Right ventricle myocardium superior (tissue), 1 donor: ENCODE measurements around the gene DOCK3. TPM values are rescaled to one million over a fixed set of nuclear protein-coding genes. Genes with fewer than 3 reads are reported as not detected.
A peak's percentile ranks its signal among the peaks of the same experiment; 100 is the strongest.
"Not testable (repeated sequence)": the region's sequence is repeated elsewhere in the genome, so short reads cannot be mapped to it uniquely, and the experiment has no call there.

ENCODE experiments used
- ATAC-seq: fragments of 200-7000 bp; cut with Tn5 transposase; one replicate; pipeline ENCODE4 v1.9.1; 2020; ENCODE audit warnings: mild to moderate bottlenecking; ENCODE audit not compliant: poor library complexity
- DNase-seq: peaks from one replicate; pipeline ENCODE4 v3.0.0-alpha.2; 2020
- intact Hi-C: fragments of 100-400 bp; cut with DNase I; formaldehyde crosslinking; loops from one replicate; pipeline ENCODE4 v1.11.2; 2022
- total RNA-seq: library from RNA; stranded (reverse); fragmentation: NEBNext Ultra II Directional; extraction: Animal tissue kit (Norgen Biotek cat#: 25700); gene quantifications from one replicate; pipeline ENCODE4 v1.2.1, GENCODE V29; 2021
- donor health status: DM: no; HTN: yes; CAD: no; lungs with severe emphysema.

DOCK3 gene
- total RNA-seq, 1 donor from 2014 or later: 3.6 TPM

DNA sequence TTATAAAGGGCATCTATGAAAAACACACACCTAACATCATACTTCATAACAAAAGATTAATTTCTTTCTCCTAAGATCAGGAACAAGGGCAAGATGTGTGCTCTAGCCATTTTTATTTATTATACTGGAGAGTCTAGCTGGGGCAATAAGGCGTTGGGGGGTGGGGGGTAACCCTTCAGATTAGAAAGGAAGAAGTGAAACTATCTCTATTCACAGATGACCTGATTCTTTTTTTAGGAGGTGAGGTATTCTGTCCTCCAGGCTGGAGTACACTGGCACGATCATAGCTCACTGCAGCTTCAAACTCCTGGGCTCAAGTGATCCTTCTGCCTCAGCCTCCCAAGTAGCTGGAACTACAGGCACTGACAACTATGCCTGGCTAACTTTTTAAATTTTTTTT, 620.9 kb downstream of the DOCK3 start:
- intact Hi-C loops: no loop called here
- no peak for DNase-seq
- no peak for ATAC-seq

DNA sequence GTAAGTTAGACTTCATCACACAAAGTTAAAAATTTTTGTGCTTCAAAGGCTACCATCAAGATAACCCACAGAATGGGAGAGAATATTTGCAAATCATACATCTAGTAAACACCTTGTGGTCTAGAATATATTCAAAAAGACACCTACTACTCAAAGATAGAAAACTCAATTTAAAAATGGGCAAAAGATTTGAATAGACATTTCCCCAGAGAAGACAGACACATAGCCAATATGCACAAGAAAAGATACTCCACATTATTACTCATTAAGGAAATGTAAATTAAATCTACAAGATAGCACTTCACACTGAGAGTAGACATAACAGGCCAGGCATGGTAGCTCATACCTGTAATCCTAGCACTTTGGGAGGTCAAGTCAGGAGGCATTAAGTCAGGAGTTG, 622.6 kb downstream of the DOCK3 start:
- no peak for ATAC-seq
- DNase-seq: no peak
- intact Hi-C loops: no loop called here

DNA sequence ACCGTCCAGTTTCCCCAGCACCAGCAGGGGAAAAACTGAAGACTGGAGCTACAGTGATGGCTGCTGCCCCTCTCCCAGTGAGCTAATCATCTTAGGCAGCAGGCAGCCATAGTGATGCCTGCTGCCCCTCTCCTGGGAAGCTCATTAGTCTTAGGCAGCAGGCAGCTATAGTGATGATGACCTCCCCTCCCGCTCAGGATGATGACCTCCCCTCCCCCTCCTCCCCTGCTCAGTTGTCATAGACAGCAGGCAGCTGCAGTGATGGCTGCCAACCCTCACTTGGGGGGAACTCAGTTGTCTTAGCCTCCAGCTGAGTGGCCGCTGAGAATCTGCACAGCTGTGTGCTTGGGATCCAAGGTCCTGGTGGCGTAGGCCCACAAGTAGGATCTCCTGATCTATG, 629.5 kb downstream of the DOCK3 start:
- no peak for DNase-seq
- ATAC-seq: no peak
- intact Hi-C loops: no loop called here

DNA sequence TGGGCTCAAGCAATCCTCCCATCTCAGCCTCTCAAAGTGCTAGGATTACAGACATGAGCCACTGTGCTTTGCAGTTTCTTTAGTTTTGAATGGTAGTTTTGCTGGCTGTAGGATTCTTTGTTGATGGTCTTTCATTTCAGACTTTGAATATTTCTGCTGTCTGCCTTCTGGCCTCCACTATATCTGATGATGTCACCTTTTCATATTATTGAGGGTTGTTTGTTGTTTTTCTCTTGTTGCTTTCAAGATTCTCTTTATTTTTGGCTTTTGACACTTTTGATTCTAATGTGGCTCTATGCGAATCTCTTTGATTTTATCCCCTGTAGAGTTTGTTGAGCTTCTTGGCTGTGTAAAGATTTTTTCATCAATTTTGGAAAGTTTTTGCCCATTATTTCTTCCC, 631.4 kb downstream of the DOCK3 start:
- intact Hi-C loops: no loop called here
- ATAC-seq (no peak), DNase-seq (no peak)

DNA sequence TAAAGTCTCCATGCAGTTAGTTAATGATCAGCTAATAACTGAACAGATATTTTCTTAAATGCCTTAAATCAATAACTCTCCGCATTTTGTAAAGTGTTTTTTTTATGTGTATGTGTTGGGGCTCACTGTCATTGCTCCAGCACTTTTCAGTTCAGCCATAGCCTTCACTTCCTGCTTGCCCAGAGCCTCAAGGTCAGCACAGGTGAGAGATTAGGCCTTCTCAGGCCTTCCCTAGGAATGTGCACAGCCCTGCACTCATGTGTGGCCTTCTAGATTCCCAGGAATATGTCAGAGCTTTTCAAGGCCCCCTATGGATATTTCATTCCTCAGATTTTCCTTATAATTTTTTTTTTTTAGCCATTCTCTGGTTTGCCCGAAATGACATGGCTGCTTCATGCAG, 632.7 kb downstream of the DOCK3 start:
- ATAC-seq (no peak), DNase-seq (no peak)
- intact Hi-C loops: no loop called here

DNA sequence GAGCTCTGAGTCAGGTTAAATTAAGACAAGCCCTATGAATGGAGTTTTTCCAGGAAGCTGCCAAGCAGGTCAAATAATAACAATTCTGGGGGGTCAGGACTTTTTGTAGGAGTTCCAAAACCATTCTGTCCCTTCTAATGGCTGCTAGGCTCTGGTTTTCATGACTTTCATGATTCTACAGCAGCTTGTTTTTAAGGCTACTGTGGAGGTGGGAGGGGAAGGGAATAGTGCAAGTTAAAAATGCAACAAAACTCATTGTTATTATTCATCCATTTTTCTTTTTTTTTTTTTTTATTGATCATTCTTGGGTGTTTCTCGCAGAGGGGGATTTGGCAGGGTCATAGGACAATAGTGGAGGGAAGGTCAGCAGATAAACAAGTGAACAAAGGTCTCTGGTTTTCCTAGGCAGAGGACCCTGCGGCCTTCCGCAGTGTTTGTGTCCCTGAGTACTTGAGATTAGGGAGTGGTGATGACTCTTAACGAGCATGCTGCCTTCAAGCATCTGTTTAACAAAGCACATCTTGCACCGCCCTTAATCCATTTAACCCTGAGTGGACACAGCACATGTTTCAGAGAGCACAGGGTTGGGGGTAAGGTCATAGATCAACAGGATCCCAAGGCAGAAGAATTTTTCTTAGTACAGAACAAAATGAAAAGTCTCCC, 633.3 kb downstream of the DOCK3 start:
- ATAC-seq, intact Hi-C loops, DNase-seq: not testable (repeated sequence)

DNA sequence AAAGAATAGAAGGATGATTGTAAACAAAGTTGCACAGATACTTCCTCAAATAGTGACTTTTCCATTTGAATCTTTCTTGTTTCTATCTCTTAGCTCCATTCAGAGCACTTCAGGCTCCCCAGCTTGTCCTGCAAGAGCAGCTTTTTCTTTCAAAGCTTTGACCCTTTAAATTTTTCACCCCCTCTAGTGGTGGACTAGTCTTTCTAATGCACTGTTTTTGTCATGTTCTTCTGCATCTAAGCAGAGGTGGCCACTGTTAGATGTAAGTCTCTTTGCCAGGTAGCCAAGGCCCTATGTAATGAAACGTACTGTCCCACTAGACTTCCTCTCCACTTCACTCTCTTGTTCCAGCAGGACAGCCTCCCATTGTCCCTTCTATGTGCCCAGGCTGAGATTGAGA, 636.3 kb downstream of the DOCK3 start:
- ATAC-seq (no peak), DNase-seq (no peak)
- intact Hi-C loops: no loop called here

DNA sequence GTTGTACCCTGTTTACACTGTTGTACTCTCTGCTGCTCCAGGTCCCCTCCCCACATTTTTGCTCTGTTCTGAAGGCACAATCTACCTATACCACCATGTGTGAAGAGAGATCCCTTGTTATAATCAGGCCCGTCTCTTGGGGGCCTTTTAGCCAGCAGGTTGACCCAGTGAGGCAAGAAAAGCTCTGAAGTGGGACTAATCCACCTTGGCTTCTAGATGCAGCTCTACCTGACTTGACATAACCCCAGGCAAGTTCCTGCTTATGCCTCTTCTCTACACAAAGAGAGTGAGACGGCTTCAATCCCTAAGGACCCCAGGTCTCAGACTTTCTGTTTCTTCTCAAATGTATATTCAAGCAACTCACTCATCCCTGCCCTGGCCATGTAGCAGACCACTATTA, 653.5 kb downstream of the DOCK3 start:
- no peak for ATAC-seq
- intact Hi-C loops: no loop called here

DNA sequence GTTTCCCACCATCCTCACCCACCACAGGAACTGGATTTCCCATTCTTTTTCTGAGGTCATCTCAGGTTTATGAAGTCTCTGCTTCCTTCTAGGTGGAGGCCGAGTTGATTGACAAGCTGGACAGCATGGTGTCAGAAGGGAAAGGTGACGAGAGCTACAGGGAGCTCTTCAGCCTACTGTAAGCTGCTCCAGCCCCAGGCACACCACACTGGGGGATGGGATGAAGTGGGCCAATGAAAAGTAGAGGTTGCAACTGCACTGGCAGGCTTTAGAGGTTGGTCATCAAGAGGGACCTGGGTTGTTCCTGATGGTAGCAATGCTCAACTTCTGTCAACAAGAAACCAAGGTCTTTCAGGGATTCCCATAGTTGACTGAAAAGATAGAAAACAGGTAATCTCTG, 655.3 kb downstream of the DOCK3 start:
- intact Hi-C loops: no loop called here
- ATAC-seq (no peak), DNase-seq (no peak)

More for the DNA sequence above, 653.5 kb downstream of the DOCK3 start:
- DNase-seq: no peak

DNA sequence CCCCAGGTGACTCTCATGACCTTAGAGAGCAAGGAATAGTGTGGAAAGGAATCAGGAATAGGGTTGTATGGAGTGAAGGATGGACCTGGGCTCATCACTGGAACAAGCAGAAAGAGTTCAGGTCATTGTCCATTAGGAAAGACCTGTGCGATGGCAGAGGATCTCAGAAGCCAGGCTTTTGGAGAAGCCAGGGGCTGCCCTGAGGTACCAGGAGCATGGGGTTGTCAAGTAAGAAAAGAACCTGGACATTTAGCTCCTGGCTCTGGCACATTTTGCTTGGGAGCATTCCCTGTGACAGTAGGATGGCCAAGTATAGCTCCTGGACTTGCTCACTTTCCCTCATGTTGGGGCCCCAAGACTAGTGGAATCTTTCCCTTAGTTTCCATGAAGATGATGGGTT, 657.4 kb downstream of the DOCK3 start:
- ATAC-seq (no peak), DNase-seq (no peak)
- intact Hi-C loops: no loop called here

DNA sequence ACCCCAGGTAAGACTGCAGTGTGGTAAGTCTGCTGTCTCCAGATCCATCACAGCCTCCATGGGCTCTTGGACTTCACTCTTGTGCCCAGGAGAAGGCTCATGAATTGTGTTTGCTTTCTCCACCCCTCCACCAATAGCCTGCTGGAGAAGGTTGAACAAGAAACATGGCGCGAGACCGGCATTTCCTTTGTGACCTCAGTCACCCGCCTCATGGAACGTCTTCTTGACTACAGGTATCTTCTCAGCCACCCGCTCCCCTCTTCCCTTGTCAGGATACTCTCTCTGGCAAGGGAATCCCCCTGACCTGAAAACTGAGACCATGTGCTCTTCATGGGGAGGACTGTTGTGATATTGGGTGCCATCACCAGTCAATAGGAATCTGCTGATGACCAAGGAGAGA, 658.3 kb downstream of the DOCK3 start:
- intact Hi-C loops: no loop called here
- DNase-seq: no peak
- no peak for ATAC-seq

DNA sequence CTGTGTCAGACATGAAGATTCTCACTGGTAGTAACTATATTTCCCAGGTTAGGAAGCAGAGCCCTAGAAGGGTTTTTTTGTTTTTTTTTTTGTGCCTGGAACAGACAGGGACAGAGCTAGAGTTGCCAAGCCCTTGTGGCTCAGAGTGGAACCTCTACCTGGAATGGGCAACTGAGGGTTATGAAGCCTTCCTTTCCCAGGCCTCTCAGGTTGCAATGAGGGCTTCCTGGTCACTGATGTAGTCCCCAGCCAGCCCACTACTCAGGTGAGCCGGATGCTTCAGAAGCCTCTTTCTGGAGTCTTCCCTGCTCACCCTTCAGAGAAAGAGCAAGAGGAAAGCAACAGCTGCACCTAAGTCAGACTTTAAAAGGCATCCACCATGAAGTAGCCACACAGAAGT, 661.5 kb downstream of the DOCK3 start:
- intact Hi-C loops: no loop called here
- no peak for ATAC-seq

DNA sequence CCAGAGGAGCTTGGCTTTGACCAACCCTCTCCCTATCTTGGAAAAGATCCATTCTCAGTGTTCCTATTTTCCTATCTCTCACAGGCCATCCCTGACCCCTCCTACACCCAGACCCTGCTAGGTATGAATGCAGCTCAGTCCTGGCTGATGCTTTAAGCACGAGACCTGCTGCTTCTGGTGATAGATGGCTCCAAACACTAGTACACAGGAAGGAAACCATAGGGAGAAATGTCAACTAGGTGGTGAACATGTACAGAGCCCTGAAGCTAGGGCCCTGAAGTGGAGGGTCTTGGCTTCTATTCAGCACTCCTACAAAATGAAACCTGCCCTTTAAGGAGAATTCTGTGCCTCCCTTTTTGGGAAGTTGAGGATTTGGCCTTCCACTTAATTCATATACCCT, 662.9 kb downstream of the DOCK3 start:
- no peak for DNase-seq
- intact Hi-C loops: no loop called here
- ATAC-seq: no peak

More for the DNA sequence above, 661.5 kb downstream of the DOCK3 start:
- no peak for DNase-seq

DNA sequence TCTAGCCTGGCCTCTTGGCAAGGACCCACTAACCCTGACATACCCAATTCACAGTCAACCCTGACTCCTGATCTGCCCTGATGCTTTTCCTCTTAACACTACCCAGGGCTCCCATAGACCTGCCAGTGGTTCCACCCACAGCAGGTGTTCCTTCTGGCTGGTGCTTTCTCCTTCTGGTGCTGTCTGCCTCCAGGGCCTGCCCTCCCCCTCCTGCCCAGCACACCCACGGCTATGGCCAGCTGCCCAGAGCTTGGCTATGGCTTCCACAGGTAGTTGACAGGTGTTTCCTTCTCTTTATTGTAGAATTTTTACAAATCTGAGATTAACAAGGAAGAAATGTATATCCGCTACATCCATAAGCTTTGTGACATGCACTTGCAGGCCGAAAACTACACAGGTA, 663.9 kb downstream of the DOCK3 start:
- intact Hi-C loops: no loop called here
- ATAC-seq (no peak), DNase-seq (no peak)

DNA sequence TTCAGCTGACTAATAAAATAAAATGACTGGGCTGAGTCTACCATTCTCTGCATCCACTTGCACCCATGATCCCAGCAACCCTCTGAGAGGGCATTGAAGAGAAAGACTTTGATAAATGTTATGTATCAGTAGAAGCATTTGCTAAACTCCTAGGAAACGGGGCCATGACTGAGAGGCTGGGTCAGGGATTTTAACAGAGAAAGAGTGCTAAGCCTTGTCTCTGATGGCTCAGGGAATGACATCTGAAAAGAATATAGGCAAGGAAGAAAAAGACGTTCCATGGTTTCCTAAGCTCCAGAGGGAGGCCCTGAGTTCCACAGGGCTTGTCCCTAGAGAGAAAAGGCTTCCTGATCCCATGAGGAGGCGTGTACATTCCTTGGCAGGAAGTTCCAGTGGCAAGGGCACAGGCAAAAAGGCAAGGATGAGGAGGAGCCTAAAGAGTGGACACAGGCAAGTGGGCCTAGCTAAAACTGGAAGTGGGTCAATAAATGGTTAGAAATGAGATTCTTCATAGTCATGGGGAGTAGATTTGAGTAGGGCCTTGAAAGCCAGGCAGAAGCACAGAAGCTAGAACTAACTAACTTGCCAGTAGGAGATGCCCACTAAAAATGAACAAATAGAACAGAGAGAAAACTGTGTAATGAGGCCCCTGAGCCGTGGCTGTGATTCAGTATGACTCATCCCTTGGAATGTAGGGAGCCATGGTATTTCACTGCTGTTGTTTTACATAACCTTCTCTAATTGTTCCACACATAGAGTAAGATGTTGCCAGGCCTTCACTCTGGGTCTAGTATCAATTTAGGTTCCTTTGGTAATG, 665.5 kb downstream of the DOCK3 start:
- ATAC-seq (peak; percentile 71), DNase-seq (no peak)
- intact Hi-C loops: no loop called here

DNA sequence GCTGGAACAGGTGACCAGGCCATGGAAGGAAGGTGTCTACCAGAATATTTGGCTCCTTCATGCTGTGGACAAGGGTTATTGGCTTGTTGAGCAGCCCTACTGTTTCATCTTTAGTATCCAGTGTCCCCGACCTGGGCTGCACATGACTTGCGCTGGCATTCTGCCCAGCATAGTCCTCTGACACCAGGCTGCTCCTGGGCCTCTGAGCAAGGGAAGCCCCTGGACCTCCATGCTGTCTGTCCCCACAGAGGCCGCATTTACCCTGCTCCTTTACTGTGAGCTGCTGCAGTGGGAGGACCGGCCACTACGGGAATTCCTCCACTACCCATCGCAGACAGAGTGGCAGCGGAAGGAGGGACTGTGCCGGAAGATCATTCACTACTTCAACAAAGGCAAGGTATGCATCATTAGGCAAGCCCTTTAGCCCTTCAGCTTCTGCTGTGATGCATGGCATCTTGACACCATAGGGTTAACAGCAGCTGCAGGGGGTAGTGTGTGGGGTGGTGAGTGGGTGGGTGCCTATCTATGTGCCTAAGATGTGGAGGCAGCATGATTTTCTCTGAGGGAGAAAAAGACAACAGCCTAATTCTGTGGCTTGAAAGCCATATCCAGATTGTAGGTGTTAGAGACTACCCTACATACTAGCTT, 666.4 kb downstream of the DOCK3 start:
- peak; percentile 29 for ATAC-seq
- intact Hi-C loops: no loop called here
- DNase-seq: no peak

DNA sequence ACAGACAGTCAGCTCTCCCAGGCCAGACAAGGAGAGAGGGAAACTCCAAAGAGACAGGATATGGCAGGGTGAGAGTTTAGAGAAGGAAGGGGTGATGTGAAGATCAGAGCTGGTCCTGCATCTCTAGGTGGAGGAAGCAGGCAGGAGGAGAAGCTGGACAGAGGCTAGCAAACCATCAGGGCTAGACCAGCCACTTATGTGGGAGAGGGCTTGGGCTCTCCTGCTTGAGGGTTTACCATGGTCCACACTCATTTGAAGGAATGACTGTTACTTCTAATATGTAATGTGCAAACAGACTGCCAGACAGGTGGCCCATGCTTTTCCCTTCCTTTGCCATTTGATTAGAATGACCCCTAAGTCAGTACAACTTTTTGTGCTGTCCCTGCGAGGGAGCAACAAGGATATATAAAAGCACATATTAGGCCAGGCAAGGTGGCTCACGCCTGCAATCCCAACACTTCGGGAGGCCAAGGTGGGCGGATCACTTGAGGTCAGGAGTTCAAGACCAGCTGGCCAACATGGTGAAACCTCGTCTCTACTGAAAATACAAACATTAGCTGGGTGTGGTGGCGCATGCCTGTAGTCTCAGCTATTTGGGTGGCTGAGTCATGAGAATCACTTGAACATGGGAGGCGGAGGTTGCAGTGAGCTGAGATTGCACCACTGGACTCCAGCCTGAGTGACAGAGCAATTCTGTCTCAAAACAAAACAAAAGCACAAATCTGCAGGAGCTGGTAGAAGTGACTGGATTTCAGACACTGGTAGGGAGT, 669.4 kb downstream of the DOCK3 start:
- intact Hi-C loops: no loop called here
- ATAC-seq: no peak
- DNase-seq: no peak

DNA sequence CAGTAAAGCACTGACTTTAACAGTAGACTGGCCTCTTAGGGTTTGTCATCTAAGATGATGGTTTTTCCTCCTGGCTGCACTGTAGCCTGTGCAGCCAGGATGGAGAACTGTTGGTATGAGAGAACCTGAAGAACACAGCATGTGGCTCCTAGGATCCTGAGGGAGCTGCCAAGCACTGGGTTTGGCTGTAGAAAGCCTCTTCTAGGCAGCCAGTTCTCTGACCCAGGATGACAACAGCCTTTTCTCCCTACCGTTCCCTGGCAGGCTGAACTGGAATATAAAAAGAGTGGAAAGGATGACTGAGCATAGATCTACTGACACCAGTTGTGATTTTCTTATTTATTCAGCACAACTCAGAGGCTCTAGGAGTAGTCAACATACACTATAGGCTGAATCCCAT, 676.0 kb downstream of the DOCK3 start:
- intact Hi-C loops: no loop called here
- ATAC-seq (no peak), DNase-seq (no peak)

DNA sequence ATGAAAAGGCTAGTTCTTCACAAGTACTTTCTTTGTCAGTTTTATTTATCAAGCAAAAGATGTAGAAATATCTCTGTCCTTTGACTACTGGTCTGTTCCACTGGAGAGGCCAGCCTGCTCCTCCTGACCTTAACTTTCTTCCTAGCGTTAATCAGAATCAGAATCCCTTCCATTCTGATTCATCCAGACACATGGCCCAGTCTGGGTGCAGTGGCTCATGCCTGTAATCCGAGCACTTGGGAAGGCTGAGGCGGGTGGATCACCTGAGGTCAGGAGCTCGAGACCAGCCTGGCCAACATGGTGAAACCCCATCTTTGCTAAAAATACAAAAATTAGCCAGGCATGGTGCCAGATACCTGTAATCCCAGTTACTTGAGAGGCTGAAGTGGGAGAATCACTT, 678.4 kb downstream of the DOCK3 start:
- DNase-seq (no peak), ATAC-seq (no peak)
- intact Hi-C loops: no loop called here
